GM23248 (cell line): ENCODE results near the gene FER. TPM values are rescaled to one million over a fixed set of nuclear protein-coding genes. Genes with fewer than 3 reads are reported as not detected.
A peak's percentile ranks its signal among the peaks of the same experiment; 100 is the strongest.
"Not testable (repeated sequence)": the region's sequence is repeated elsewhere in the genome, so short reads cannot be mapped to it uniquely, and the experiment has no call there.

Experiments used
- DNase-seq: peaks from one replicate; pipeline ENCODE4 v3.0.0-alpha.2; 2015
- H2AFZ ChIP-seq: fragments of 200-600 bp; sonication (generic); 2 replicates; pipeline ENCODE4 v1.6.1; 2016; ENCODE audit warnings: antibody characterized with exemption
- H3F3A ChIP-seq: fragments of 200-600 bp; sonication (generic); 2 replicates; pipeline ENCODE4 v1.6.1; 2016; ENCODE audit warnings: mild to moderate bottlenecking, antibody characterized with exemption, mixed run types; ENCODE audit not compliant: insufficient read depth
- H3K27ac ChIP-seq: fragments of 200-600 bp; sonication (generic); 2 replicates; pipeline ENCODE4 v1.5.1; 2016; ENCODE audit warnings: mild to moderate bottlenecking
- H3K27me3 ChIP-seq: fragments of 200-600 bp; sonication (generic); replicated peaks from 2 replicates; pipeline ENCODE4 v1.6.1; 2016; ENCODE audit warnings: mild to moderate bottlenecking; ENCODE audit not compliant: insufficient read depth
- H3K36me3 ChIP-seq: fragments of 200-600 bp; sonication (generic); 2 replicates; pipeline ENCODE4 v1.6.1; 2016; ENCODE audit warnings: low read depth, mild to moderate bottlenecking
- H3K4me1 ChIP-seq: fragments of 200-600 bp; sonication (generic); 2 replicates; pipeline ENCODE4 v1.6.1; 2016; ENCODE audit warnings: mild to moderate bottlenecking; ENCODE audit not compliant: insufficient read depth
- H3K4me2 ChIP-seq: fragments of 200-600 bp; sonication (generic); one replicate; pipeline ENCODE4 v1.6.1; 2016; ENCODE audit warnings: mild to moderate bottlenecking; ENCODE audit not compliant: unreplicated experiment
- H3K4me3 ChIP-seq: fragments of 200-600 bp; sonication (generic); 2 replicates; pipeline ENCODE4 v1.5.1; 2016; ENCODE audit warnings: mild to moderate bottlenecking
- H3K79me2 ChIP-seq: fragments of 200-600 bp; sonication (generic); 2 replicates; pipeline ENCODE4 v1.6.1; 2016; ENCODE audit warnings: mild to moderate bottlenecking; ENCODE audit not compliant: insufficient read depth
- H3K9ac ChIP-seq: fragments of 200-600 bp; sonication (generic); 2 replicates; pipeline ENCODE4 v1.6.1; 2016; ENCODE audit warnings: mild to moderate bottlenecking
- H3K9me2 ChIP-seq: fragments of 200-600 bp; sonication (generic); 2 replicates; pipeline ENCODE4 v1.6.1; 2016; ENCODE audit warnings: mixed run types, mild to moderate bottlenecking, moderate library complexity; ENCODE audit not compliant: insufficient read depth
- H3K9me3 ChIP-seq: fragments of 200-600 bp; sonication (generic); one replicate; pipeline ENCODE4 v1.6.1; 2017; ENCODE audit warnings: low read depth
- H4K20me1 ChIP-seq: fragments of 200-600 bp; sonication (generic); 2 replicates; pipeline ENCODE4 v1.6.0; 2016; ENCODE audit not compliant: insufficient read depth
- EZH2 ChIP-seq: fragments of 200-600 bp; sonication (generic); IDR thresholded peaks from 2 replicates; pipeline ENCODE4 v1.6.1; 2018; ENCODE audit warnings: antibody characterized with exemption, mild to moderate bottlenecking; ENCODE audit not compliant: insufficient read depth, poor library complexity, severe bottlenecking
- EZH2phosphoT487 ChIP-seq: fragments of 200-600 bp; sonication (generic); IDR thresholded peaks from 2 replicates; pipeline ENCODE4 v1.6.1; 2018; ENCODE audit warnings: antibody characterized with exemption, moderate library complexity, mild to moderate bottlenecking, low read depth; ENCODE audit not compliant: insufficient read depth
- WGBS, 2 experiments: methylation state at CpG; one replicate each; pipeline ENCODE4 v1.1.6; 2015 to 2017; ENCODE audit warnings: low lambda C conversion rate in 2 of 2, low coverage in 1 of 2; ENCODE audit errors: missing lambda C conversion rate in 2 of 2; 5-methylcytosine and 5-hydroxymethylcytosine counted together
- in situ Hi-C: fragments of 300-500 bp; cut with MboI; formaldehyde crosslinking; loops from 2 replicates; pipeline ENCODE4 v1.15.0; 2020
- polyA plus RNA-seq: library from polyadenylated mRNA; unstranded; fragments of >200 nt; fragmentation: Nextera tagmentation; extraction: Ambion mirVana; gene quantifications from 2 replicates; pipeline ENCODE4 v1.2.1, GENCODE V29; 2016
- total RNA-seq: library from RNA; depleted of rRNA; stranded (reverse); fragments of >200 nt; shearing (Covaris generic); gene quantifications from 2 replicates; pipeline ENCODE4 v1.2.3, GENCODE V29; 2014

Gene FER
- total and polyA plus RNA-seq, 2 experiments from 2014 or later: 16.6 to 24.9 TPM

- Histone ChIP-seq H3K27ac (no peak overlapping the region), H4K20me1 (no peaks in the 10 kb centered on the region), H3F3A (no peaks in the 10 kb centered on the region), H3K79me2 (peaks cover 87% of the 10 kb centered on the region), H3K36me3 (no peaks in the 10 kb centered on the region), H3K9me2 (no peaks in the 10 kb centered on the region), H2AFZ (no peak overlapping the region), H3K4me2 (no peak overlapping the region), H3K4me3 (no peak overlapping the region), H3K9ac (no peak overlapping the region), H3K27me3 (no peaks in the 10 kb centered on the region), H3K9me3 (no peaks in the 10 kb centered on the region), H3K4me1 (no peaks in the 10 kb centered on the region)
- DNase-seq: no peak
- TF ChIP-seq EZH2phosphoT487 (no peak), EZH2 (no peak)
- 88 to 89% methylated on average over 12 of the region's 12 CpGs for WGBS, 2 experiments
- in situ Hi-C loops: no loop called here
These were observed 39.2 kb downstream of the FER start for GRCh38 chr5:108786806-108787483.

GRCh38 chr5:108788142-108788541 is 40.4 kb downstream of the FER start:
- no peak for TF ChIP-seq EZH2
- TF ChIP-seq EZH2phosphoT487: no peak
- Histone ChIP-seq H3K4me2 (no peak overlapping the region), H3K9me2 (no peaks in the 10 kb centered on the region), H3K4me3 (no peak overlapping the region), H3K4me1 (no peaks in the 10 kb centered on the region), H3K9ac (no peak overlapping the region), H4K20me1 (no peaks in the 10 kb centered on the region), H3K27ac (no peak overlapping the region), H3K36me3 (no peaks in the 10 kb centered on the region), H3K9me3 (no peaks in the 10 kb centered on the region), H3F3A (no peaks in the 10 kb centered on the region), H2AFZ (no peak overlapping the region), H3K27me3 (no peaks in the 10 kb centered on the region), H3K79me2 (peaks cover 85% of the 10 kb centered on the region)
- DNase-seq: peak; percentile 24
- in situ Hi-C loops: no loop called here
- 39 to 46% methylated on average over 7 of the region's 7 CpGs for WGBS, 2 experiments

- Histone ChIP-seq H3K4me3 (no peak overlapping the region), H3K4me1 (no peaks in the 10 kb centered on the region), H3K9me2 (no peaks in the 10 kb centered on the region), H3K36me3 (no peaks in the 10 kb centered on the region; the same call in 1 of the 2 replicates), H3K9me3 (no peaks in the 10 kb centered on the region), H3F3A (no peaks in the 10 kb centered on the region), H3K27me3 (no peaks in the 10 kb centered on the region), H3K4me2 (no peak overlapping the region), H3K27ac (no peak overlapping the region), H3K79me2 (peaks cover 82% of the 10 kb centered on the region), H4K20me1 (no peaks in the 10 kb centered on the region), H2AFZ (no peak overlapping the region), H3K9ac (no peak overlapping the region)
- WGBS, 2 experiments: 93 to 96% methylated on average over 5 of the region's 5 CpGs
- in situ Hi-C loops: no loop called here
- no peak for TF ChIP-seq EZH2phosphoT487
- TF ChIP-seq EZH2: no peak
- no peak for DNase-seq
These were observed 45.5 kb downstream of the FER start for GRCh38 chr5:108793207-108793606.

- H3K9me2 ChIP-seq, DNase-seq, H3K27me3 ChIP-seq, H3K4me3 ChIP-seq, H3K9me3 ChIP-seq, H4K20me1 ChIP-seq, in situ Hi-C loops, H3K27ac ChIP-seq, H3K36me3 ChIP-seq, H3K9ac ChIP-seq, H3K4me2 ChIP-seq, H3F3A ChIP-seq, H2AFZ ChIP-seq: not testable (repeated sequence)
- peaks cover 11% of the 10 kb centered on the region for H3K4me1 ChIP-seq
- WGBS, 2 experiments: 55 to 72% methylated on average over 4 of the region's 4 CpGs
- H3K79me2 ChIP-seq: peaks cover 80% of the 10 kb centered on the region
These were observed 46.7 kb downstream of the FER start for GRCh38 chr5:108794349-108794748.

GRCh38 chr5:108797396-108797795 is 49.7 kb downstream of the FER start:
- Histone ChIP-seq H3K79me2 (peaks cover 72% of the 10 kb centered on the region), H3K9me3 (no peaks in the 10 kb centered on the region), H3K4me2 (no peak overlapping the region), H3K4me1 (peaks cover 31% of the 10 kb centered on the region), H3K27me3 (no peaks in the 10 kb centered on the region), H2AFZ (no peak overlapping the region), H4K20me1 (no peaks in the 10 kb centered on the region), H3K9me2 (no peaks in the 10 kb centered on the region), H3K27ac (no peak overlapping the region), H3K36me3 (peaks cover 4% of the 10 kb centered on the region; the same call in 1 of the 2 replicates), H3K9ac (no peak overlapping the region), H3K4me3 (no peak overlapping the region), H3F3A (peaks cover 9% of the 10 kb centered on the region)
- TF ChIP-seq EZH2phosphoT487: no peak
- TF ChIP-seq EZH2: no peak
- WGBS, 2 experiments: 95 to 97% methylated on average over 2 of the region's 2 CpGs
- in situ Hi-C loops: no loop called here
- no peak for DNase-seq
